ENCODE data around the gene CD96.
A peak's percentile ranks its signal among the peaks of the same experiment; 100 is the strongest.

The CD96 gene

GRCh38 chr3:111592143-111592542 is 50.1 kb downstream of the CD96 start:
- DNase-seq (ENCODE audit: insufficient read length, low spot score) (no peak), FAIRE-seq (no peak)

- no peak for FAIRE-seq
- no peak for DNase-seq (ENCODE audit: insufficient read length, low spot score)
Observed at GRCh38 chr3:111592936-111593335, 50.9 kb downstream of the CD96 start.

- DNase-seq (ENCODE audit: insufficient read length, low spot score) (no peak), FAIRE-seq (no peak)
Observed at GRCh38 chr3:111593666-111594065, 51.7 kb downstream of the CD96 start.

GRCh38 chr3:111594205-111594604 is 52.2 kb downstream of the CD96 start:
- DNase-seq (ENCODE audit: insufficient read length, low spot score), result peak; percentile 23

GRCh38 chr3:111594781-111595180 is 52.8 kb downstream of the CD96 start:
- DNase-seq (ENCODE audit: insufficient read length, low spot score) (no peak), FAIRE-seq (no peak)

More at GRCh38 chr3:111594205-111594604, 52.2 kb downstream of the CD96 start:
- FAIRE-seq, result no peak

GRCh38 chr3:111595232-111595631 is 53.2 kb downstream of the CD96 start, which contains the start of gene ZBED2:
Gene ZBED2 (minus strand): TSS chr3:111595346. CDS start chr3:111594201, 1,145 bp downstream.
- DNase-seq (ENCODE audit: insufficient read length, low spot score), result no peak
- FAIRE-seq, result no peak

- FAIRE-seq, result no peak
- no peak for DNase-seq (ENCODE audit: insufficient read length, low spot score)
Observed at GRCh38 chr3:111596328-111596727, 54.3 kb downstream of the CD96 start.

GRCh38 chr3:111598139-111598538 is 56.1 kb downstream of the CD96 start:
- FAIRE-seq, result no peak

GRCh38 chr3:111598552-111598951 is 56.6 kb downstream of the CD96 start:
- DNase-seq (ENCODE audit: insufficient read length, low spot score), result no peak
- FAIRE-seq, result no peak

More at GRCh38 chr3:111598139-111598538, 56.1 kb downstream of the CD96 start:
- no peak for DNase-seq (ENCODE audit: insufficient read length, low spot score)

GRCh38 chr3:111601810-111602209 is 59.8 kb downstream of the CD96 start:
- DNase-seq (ENCODE audit: insufficient read length, low spot score), result no peak

GRCh38 chr3:111603679-111604078 is 61.7 kb downstream of the CD96 start:
- DNase-seq (ENCODE audit: insufficient read length, low spot score) (no peak), FAIRE-seq (no peak)

More at GRCh38 chr3:111601810-111602209, 59.8 kb downstream of the CD96 start:
- no peak for FAIRE-seq

GRCh38 chr3:111604119-111604518 is 62.1 kb downstream of the CD96 start:
- FAIRE-seq (no peak), DNase-seq (ENCODE audit: insufficient read length, low spot score) (no peak)

GRCh38 chr3:111605018-111605417 is 63.0 kb downstream of the CD96 start:
- FAIRE-seq (no peak), DNase-seq (ENCODE audit: insufficient read length, low spot score) (no peak)

GRCh38 chr3:111605493-111605892 is 63.5 kb downstream of the CD96 start:
- FAIRE-seq (no peak), DNase-seq (ENCODE audit: insufficient read length, low spot score) (no peak)

GRCh38 chr3:111607240-111607920 is 65.4 kb downstream of the CD96 start:
- FAIRE-seq, result no peak
- DNase-seq (ENCODE audit: insufficient read length, low spot score), result no peak

- no peak for FAIRE-seq
Observed at GRCh38 chr3:111608383-111608782, 66.4 kb downstream of the CD96 start.

GRCh38 chr3:111609700-111610099 is 67.7 kb downstream of the CD96 start:
- DNase-seq (ENCODE audit: insufficient read length, low spot score) (no peak), FAIRE-seq (no peak)

More at GRCh38 chr3:111608383-111608782, 66.4 kb downstream of the CD96 start:
- no peak for DNase-seq (ENCODE audit: insufficient read length, low spot score)

GRCh38 chr3:111610189-111610588 is 68.2 kb downstream of the CD96 start:
- no peak for FAIRE-seq
- DNase-seq (ENCODE audit: insufficient read length, low spot score), result no peak

- DNase-seq (ENCODE audit: insufficient read length, low spot score) (no peak), FAIRE-seq (no peak)
Observed at GRCh38 chr3:111610612-111611054, 68.6 kb downstream of the CD96 start.

- DNase-seq (ENCODE audit: insufficient read length, low spot score), result no peak
- no peak for FAIRE-seq
Observed at GRCh38 chr3:111613294-111613693, 71.3 kb downstream of the CD96 start.

- FAIRE-seq (no peak), DNase-seq (ENCODE audit: insufficient read length, low spot score) (no peak)
Observed at GRCh38 chr3:111615880-111616279, 73.9 kb downstream of the CD96 start.

GRCh38 chr3:111616417-111617105 is 74.6 kb downstream of the CD96 start:
- FAIRE-seq (peak; percentile 54), DNase-seq (ENCODE audit: insufficient read length, low spot score) (no peak)
